HepG2 (cell line): Measurements from ENCODE around the gene HERC5. TPM values are rescaled to one million over a fixed set of nuclear protein-coding genes. Genes with fewer than 3 reads are reported as not detected.

ENCODE experiments used
- ATAC-seq: fragments of 200-7000 bp; cut with Tn5 transposase; 3 replicates; pipeline ENCODE4 v1.9.1; 2020; ENCODE audit warnings: mild to moderate bottlenecking, moderate library complexity
- BruUV-seq: library from RNA; stranded (reverse); fragments of 400-500 nt; replicated peaks from 2 replicates; lab custom pipeline; 2021; lab: Mats Ljungman, UMichigan
- CTCF ChIA-PET: fragments of 300-600 bp; formaldehyde crosslinking; extraction: SDS; loops from one replicate; lab custom pipeline; 2021; ENCODE audit warnings: low total read pairs, inconsistent platforms, low intra/inter-chr PET ratio; lab: Yijun Ruan, JAX
- POLR2A ChIA-PET: fragments of 350-600 bp; sonication (Branson Sonifier 250); formaldehyde crosslinking; loops from one replicate; lab custom pipeline; 2020; ENCODE audit warnings: antibody characterized with exemption, inconsistent platforms; lab: Yijun Ruan, JAX
- DNase-seq: peaks from one replicate; pipeline ENCODE4 v3.0.0-alpha.2; 2015; ENCODE audit warnings: low spot score
- FAIRE-seq: peaks from 3 replicates; lab custom pipeline; 2011; peaks lifted over from hg19 to GRCh38; lab: Jason Lieb, UNC
- H2AFZ ChIP-seq: one replicate; pipeline ENCODE4 v1.6.1; 2011; ENCODE audit warnings: low read length, inconsistent platforms
- H3K27ac ChIP-seq: fragments of 300-600 bp; 3 replicates; pipeline ENCODE4 v1.8.0; 2011; ENCODE audit warnings: mixed run types, mild to moderate bottlenecking, mixed read lengths, low read length, inconsistent platforms; ENCODE audit not compliant: insufficient read depth; ENCODE audit errors: extremely low read length
- H3K27me3 ChIP-seq, 2 experiments: fragments of 200-600 bp in 1 of 2; 2 replicates in 1 of 2; 3 replicates in 1 of 2; pipeline versions ENCODE4 v1.6.0 to v1.8.0; 2011; ENCODE audit warnings: low read length in 2 of 2, mild to moderate bottlenecking in 2 of 2, moderate library complexity in 2 of 2, inconsistent platforms in 1 of 2; ENCODE audit not compliant: insufficient read depth in 2 of 2, control insufficient read depth in 1 of 2
- H3K36me3 ChIP-seq, 2 experiments: fragments of 200-600 bp in 1 of 2; replicated peaks in 1 of 2; 2 replicates in 1 of 2; 3 replicates in 1 of 2; pipeline versions ENCODE4 v1.5.1 to v1.8.0; 2011; ENCODE audit warnings: low read length in 2 of 2, inconsistent platforms in 1 of 2; ENCODE audit not compliant: insufficient read depth in 2 of 2, control insufficient read depth in 1 of 2
- H3K4me1 ChIP-seq: 2 replicates; pipeline ENCODE4 v1.5.1; 2012; ENCODE audit warnings: low read length, inconsistent platforms; ENCODE audit not compliant: insufficient read depth
- H3K4me2 ChIP-seq: 2 replicates; pipeline ENCODE4 v1.6.0; 2011; ENCODE audit warnings: low read depth, low read length, inconsistent platforms
- H3K4me3 ChIP-seq, 3 experiments: fragments of 200-600 bp in 1 of 3; sonication (generic), shearing (Covaris generic) in 1 of 3; replicated peaks in 1 of 3; 2 replicates each; pipeline ENCODE4 v1.5.1; 2011 to 2016; ENCODE audit warnings: low read length in 3 of 3, inconsistent platforms in 2 of 3, low read depth in 2 of 3, mild to moderate bottlenecking in 2 of 3, control low read depth in 1 of 3, mixed read lengths in 1 of 3; ENCODE audit not compliant: insufficient read depth in 1 of 3
- H3K79me2 ChIP-seq: one replicate; pipeline ENCODE4 v1.6.1; 2011; ENCODE audit warnings: low read length, inconsistent platforms; ENCODE audit not compliant: insufficient read depth
- H3K9ac ChIP-seq: 2 replicates; pipeline ENCODE4 v1.6.0; 2011; ENCODE audit warnings: mild to moderate bottlenecking, low read depth, low read length, inconsistent platforms; ENCODE audit not compliant: insufficient read depth
- H3K9me3 ChIP-seq: 2 replicates; pipeline ENCODE4 v1.5.1; 2012; ENCODE audit warnings: mild to moderate bottlenecking, low read length
- H4K20me1 ChIP-seq: 2 replicates; pipeline ENCODE4 v1.6.0; 2011; ENCODE audit warnings: inconsistent platforms, mild to moderate bottlenecking, low read length, moderate library complexity; ENCODE audit not compliant: insufficient read depth
- CTCF ChIP-seq: sonication (generic); formaldehyde crosslinking; IDR thresholded peaks from 2 replicates; pipeline ENCODE4 v1.5.0; 2020; ENCODE audit warnings: mild to moderate bottlenecking, missing genetic modification reagents, moderate library complexity
- GPN1 ChIP-seq: sonication (generic); formaldehyde crosslinking; IDR thresholded peaks from 2 replicates; pipeline ENCODE4 v1.5.1; 2020; ENCODE audit warnings: missing genetic modification reagents, borderline replicate concordance
- MED13 ChIP-seq: sonication (generic); formaldehyde crosslinking; IDR thresholded peaks from 2 replicates; pipeline ENCODE4 v1.5.0; 2020; ENCODE audit warnings: missing genetic modification reagents
- MTERF4 ChIP-seq: sonication (generic); formaldehyde crosslinking; IDR thresholded peaks from 2 replicates; pipeline ENCODE4 v1.8.0; 2023; ENCODE audit warnings: mild to moderate bottlenecking, missing genetic modification reagents
- PBX2 ChIP-seq: IDR thresholded peaks from 2 replicates; pipeline ENCODE4 v1.6.1; 2016; ENCODE audit warnings: control low read depth
- RAD21 ChIP-seq: fragments of 450-650 bp; formaldehyde crosslinking; IDR thresholded peaks from 2 replicates; pipeline ENCODE4 v1.5.0; 2020; ENCODE audit warnings: mild to moderate bottlenecking
- ZNF574 ChIP-seq: sonication (generic); formaldehyde crosslinking; IDR thresholded peaks from 2 replicates; pipeline ENCODE4 v1.4.0; 2020; ENCODE audit warnings: missing genetic modification reagents
- ZNF709 ChIP-seq: sonication (generic); formaldehyde crosslinking; IDR thresholded peaks from 2 replicates; pipeline ENCODE4 v1.5.0; 2020; ENCODE audit warnings: mild to moderate bottlenecking, missing genetic modification reagents
- ZNF883 ChIP-seq: sonication (generic); formaldehyde crosslinking; IDR thresholded peaks from 2 replicates; pipeline ENCODE4 v1.5.1; 2020; ENCODE audit warnings: mild to moderate bottlenecking, missing genetic modification reagents; ENCODE audit errors: not compliant biosample characterization
- WGBS: methylation state at CpG from one replicate; pipeline ENCODE4 v1.1.6; 2017; ENCODE audit warnings: low lambda C conversion rate; 5-methylcytosine and 5-hydroxymethylcytosine counted together
- in situ Hi-C: cut with HindIII; loops from 2 replicates; pipeline ENCODE4 v1.10.0; 2017; ENCODE audit warnings: low pct_unique_long_range_greater_than_20kb; ENCODE audit not compliant: extremely low pct_ligation_motif_present
- intact Hi-C: fragments of 100-400 bp; cut with micrococcal nuclease; formaldehyde crosslinking; loops from one replicate; pipeline ENCODE4 v1.10.0; 2022; ENCODE audit not compliant: unreplicated experiment
- polyA plus RNA-seq, 8 experiments: library from polyadenylated mRNA; depleted of rRNA in 3 of 8; stranded (reverse) in 7 of 8; unstranded in 1 of 8; fragments of >200 nt; fragmentation: Illumina TruSeq in 4 of 8; extraction: Trizol in 4 of 8; gene quantifications; 2 replicates each; pipeline versions ENCODE4 v1.2.1 to v1.2.3, GENCODE V29; 2011 to 2016; ENCODE audit warnings: low read depth in 4 of 8, missing spikeins in 1 of 8, mixed read lengths in 1 of 8; ENCODE audit not compliant: insufficient read depth in 1 of 8
- total RNA-seq, 5 experiments: library from RNA; depleted of rRNA; stranded (reverse); fragments of >200 nt; fragmentation: Illumina TruSeq; extraction: Trizol; gene quantifications; 2 replicates each; pipeline ENCODE4 v1.2.3, GENCODE V29; 2016; ENCODE audit warnings: low read depth in 1 of 5

The HERC5 gene
- total and polyA plus RNA-seq, 2 of the 13 experiments (the other 11 are each of a cell fraction or from before 2014, with no cell fraction given), result 0.13 to 0.33 TPM

GRCh38 chr4:88456670-88457306 is at the start of gene HERC5 (continued):
- TF ChIP-seq ZNF574 (CRISPR knock-in tag) (peak; percentile 39; the same call in 1 of the 2 replicates), ZNF883 (CRISPR knock-in tag) (no peak)

- Histone ChIP-seq H3K27me3 (no peaks in the 10 kb centered on the region), H3K4me3 (no peak overlapping the region), H3K79me2 (no peaks in the 10 kb centered on the region), H3K36me3 (no peaks in the 10 kb centered on the region), H2AFZ (no peak overlapping the region), H3K9me3 (no peaks in the 10 kb centered on the region), H3K4me2 (no peak overlapping the region), H3K9ac (no peak overlapping the region), H4K20me1 (no peaks in the 10 kb centered on the region), H3K4me1 (no peaks in the 10 kb centered on the region), H3K27ac (no peak overlapping the region)
- ChIA-PET POLR2A (no interaction called here), CTCF (no interaction called here)
- in situ Hi-C loops (no loop called here), intact Hi-C loops (loop anchor here (1.0 to 5.0 kb wide), 2 partner anchors 106 to 798 kb away; no protein-coding TSS in a partner anchor)
- BruUV-seq, result no TSS peak
- ATAC-seq (no peak), DNase-seq (no peak), FAIRE-seq (no peak)
- no peak for TF ChIP-seq GPN1
- 0 out of 2 replicates have a peak, but pooled peaks have one; percentile 13 for TF ChIP-seq CTCF (CRISPR knock-in tag)
- TF ChIP-seq MED13 (CRISPR knock-in tag), result no peak
- no peak for TF ChIP-seq PBX2
- TF ChIP-seq MTERF4 (CRISPR knock-in tag), result no peak
- no peak for TF ChIP-seq ZNF709
- no peak for TF ChIP-seq RAD21 (CRISPR knock-in tag)
- 4% methylated on average over 2 of the region's 2 CpGs for WGBS
These were observed 47.7 kb upstream of the HERC5 start for GRCh38 chr4:88409206-88409605.
